Activated T-helper 9 cell treated with anti-CD3 and anti-CD28 coated beads, Interleukin-2, amount 50 U/mL, for 16 hours (primary cell): ENCODE results near the gene SHB.

Experiments
- DNase-seq: peaks from one replicate; pipeline ENCODE4 v3.0.0-alpha.2; 2020; ENCODE audit warnings: low read depth

Gene SHB

DNA sequence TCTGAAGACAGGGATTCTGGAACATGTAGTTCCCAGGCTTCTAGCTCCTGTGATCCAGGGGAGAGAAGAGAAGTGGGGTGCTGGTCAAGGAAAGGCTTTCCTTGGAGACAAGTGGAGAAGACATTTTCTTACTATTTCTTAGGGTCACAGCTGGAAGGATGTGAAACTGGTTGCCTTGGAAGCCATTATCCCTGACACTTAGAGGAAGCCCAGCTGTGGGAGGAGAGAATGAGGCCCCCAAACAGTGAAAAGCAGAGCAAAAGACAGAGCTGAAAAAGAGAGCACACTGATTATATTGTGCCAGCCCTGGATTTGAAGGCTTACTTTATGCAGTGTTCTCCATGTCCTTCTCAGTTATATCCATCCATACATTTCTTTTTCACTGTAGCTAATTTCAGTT is 17.5 kb upstream of the SHB start:
- no peak for DNase-seq

DNA sequence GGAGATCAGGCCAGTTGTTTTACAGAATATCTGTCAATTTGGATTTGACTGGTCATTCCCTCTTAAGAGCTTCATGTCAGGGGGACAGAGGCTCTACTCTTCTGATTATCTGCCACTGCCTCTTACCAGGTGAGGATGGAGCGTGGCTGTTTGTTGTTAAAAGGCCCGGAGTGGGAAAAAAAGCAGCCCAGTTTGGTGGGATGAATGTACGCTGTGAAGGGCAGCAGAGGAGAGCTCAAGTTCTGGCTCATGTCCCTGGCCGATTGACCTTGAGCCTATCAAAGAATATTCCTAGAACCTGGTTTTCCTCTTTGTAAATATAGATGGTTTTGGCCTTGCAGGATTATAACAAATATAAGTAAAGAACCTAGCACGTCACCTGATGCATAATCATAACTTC is 16.3 kb upstream of the SHB start:
- DNase-seq, result no peak

DNA sequence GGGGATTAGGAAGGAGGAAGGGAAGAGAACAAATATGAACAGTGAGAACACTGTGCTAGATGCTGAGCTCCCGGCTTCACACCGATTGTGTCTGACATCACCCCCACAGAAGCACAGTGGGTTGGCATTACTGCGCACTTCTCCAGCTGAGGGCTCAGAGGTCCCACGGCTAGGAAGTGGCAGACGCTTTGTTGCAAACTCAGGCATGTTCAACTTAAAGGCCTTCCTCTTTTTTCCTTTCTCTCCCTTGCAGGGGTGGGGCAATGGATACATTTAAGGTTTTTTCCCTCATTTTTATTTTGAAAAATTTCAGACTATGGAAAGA is 15.5 kb upstream of the SHB start:
- DNase-seq, result no peak

- DNase-seq, result no peak
These were observed 15.0 kb upstream of the SHB start for GRCh38 chr9:38083858-38084555.

- DNase-seq, result no peak
These were observed 13.6 kb upstream of the SHB start for GRCh38 chr9:38082446-38083287.

DNA sequence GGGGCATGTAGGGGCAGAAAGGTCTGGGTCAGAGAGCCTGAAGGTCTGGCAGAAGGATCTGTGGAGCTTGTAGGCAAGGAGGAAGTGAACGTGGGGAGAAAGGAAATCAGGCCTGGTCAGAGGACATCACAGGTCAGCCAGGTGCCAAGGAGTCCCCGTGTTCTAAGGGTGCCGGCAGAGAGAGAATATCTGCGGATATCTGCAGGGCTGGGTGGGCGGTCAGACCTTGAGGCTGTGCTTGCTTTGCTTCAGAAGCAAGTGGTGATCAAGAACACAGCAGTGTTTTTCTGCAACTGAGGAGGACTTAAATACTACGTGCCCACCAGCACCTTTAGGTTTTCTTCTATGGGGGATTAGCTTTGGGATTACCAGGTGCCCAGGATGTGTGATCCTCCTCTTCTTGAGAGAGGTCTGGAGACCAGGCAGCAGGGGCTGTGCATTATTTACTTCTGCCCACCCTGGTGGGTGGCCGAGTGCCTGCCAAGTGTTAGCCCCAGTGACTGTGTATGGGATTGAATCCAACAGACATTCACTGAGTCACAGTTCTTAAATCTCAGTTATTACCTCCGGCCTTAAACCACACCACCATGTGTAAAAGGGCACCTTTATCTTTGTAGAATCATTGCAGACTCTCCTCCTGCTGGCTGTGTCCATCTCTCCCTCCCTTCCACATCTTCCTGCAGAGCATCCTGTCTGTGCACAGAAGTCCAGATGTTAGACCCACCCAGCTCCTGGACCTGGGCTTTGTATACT is 12.5 kb upstream of the SHB start:
- no peak for DNase-seq

- no peak for DNase-seq
These were observed 10.5 kb upstream of the SHB start for GRCh38 chr9:38079461-38080031.

DNA sequence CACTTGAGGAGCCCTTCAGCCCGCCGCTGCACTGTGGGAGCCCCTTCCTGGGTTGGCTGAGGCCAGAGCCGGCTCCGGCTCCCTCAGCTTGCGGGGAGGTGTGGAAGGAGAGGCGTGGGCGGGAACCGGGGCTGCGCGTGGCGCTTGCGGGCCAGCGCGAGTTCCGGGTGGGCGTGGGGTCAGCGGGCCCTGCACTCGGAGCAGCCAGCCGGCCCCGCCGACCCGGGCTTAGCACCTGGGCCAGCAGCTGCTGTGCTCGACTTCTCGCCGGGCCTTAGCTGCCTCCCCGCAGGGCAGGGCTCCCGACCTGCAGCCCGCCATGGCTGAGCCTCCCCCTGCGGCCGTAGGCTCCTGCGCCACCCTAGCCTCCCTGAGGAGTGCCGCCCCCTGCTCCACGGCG is 6.2 kb upstream of the SHB start:
- DNase-seq, result no peak

DNA sequence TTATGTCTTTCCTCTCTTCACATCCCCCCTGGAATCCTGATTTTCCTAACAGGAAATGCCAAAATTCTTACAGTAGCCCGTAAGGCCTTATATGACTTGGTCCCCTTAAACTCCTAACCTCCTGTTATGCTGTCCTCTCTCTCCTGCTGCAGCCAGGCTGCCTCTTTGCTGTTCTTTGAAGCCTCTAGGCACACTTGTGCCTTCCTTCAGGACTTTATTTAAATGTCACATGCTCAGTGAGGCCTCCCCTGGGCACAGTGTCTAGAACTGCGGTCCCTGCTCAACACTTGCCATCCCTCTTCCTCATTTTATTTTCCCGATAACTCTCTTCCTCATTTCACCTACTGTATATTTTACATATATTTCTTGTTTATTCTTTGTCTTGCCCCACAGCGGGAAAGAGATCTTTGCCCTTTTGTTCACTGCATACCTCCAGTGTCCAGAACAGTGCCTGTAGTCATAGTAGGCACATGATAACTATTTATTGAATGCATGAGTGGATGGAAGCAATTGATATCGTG is 5.5 kb upstream of the SHB start:
- no peak for DNase-seq

DNA sequence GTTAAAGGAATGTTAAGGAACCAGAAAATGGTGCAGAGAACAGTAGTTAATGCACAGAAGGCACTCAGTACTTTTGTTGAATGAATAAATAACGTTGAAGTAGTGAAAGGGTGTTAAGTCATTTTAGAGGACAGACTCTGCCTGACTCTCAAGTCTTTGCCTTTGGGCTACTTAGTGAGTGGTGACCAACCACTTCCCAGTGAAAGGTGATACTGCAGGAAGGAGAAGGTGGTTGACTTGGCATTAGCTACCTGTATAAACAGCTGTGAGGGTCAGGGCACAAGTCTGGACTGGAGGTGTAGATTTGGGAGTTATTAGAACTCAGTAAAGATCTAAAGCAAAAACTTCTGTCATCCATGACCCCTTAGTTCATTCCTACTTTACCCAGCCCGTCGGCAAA is 4.9 kb upstream of the SHB start:
- DNase-seq, result no peak

GRCh38 chr9:38071470-38072134 is 2.6 kb upstream of the SHB start:
- no peak for DNase-seq

- no peak for DNase-seq
These were observed 957 bp downstream of the SHB start for GRCh38 chr9:38067859-38068681.

GRCh38 chr9:38066914-38067858 is 1.8 kb downstream of the SHB start:
- no peak for DNase-seq

GRCh38 chr9:38066197-38066913 is 2.7 kb downstream of the SHB start:
- DNase-seq, result no peak

DNA sequence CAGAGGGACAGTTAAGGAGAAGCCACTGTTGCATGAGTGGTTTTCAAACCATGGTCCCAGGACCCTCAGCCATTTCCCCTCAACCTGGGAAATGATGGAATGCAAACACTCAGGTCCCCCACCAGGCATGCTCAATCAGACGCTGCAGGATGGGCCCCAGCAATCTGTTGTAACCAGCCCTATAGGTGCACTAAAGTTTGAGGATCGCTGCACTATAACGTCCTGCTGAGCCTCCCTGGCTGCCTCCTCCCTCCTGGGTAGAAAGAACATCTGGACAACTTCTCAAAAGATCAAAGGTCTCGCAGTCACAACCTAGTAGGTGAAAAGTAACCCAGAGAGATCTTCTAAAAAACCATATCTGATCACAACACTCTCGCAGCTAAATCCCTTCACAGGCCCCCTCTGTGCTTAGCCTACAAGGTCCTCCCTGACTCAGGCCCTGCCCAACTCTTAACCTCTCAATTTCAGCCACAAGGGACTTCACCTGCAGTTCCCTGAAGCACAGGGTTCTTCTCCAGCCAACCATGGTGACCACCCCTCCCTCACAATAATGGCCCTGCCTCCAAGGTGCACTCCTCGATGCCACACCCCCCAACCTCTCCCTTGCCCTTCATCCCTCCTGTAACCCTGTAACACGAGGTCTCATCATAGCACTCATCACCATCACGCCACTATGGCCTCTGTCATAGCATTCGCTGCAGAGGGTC is 3.5 kb downstream of the SHB start:
- DNase-seq, result no peak

DNA sequence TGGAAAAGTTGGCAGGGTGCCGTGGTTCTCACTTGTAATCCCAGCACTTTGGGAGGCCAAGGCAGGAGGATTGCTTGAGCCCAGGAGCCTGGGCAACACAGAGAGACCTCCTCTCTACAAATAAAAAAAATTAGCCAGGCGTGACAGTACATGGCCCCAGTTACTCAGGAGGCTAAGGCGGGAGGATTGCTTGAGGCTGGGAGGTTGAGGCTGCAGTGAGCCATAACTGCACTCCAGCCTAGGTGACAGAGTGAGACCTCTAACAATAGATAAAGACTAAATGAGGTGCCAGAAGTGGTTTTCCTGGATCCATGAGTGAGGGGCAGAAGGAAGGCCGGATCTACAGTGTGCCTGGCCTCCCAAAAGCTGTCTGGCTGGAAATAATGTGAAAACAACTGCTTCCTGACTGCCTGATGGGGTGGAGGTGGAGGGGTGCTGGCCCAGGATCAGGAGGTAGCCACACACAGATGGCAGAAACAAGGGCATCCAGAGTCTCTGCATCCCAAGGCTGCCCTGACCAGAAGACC is 4.1 kb downstream of the SHB start:
- no peak for DNase-seq

DNA sequence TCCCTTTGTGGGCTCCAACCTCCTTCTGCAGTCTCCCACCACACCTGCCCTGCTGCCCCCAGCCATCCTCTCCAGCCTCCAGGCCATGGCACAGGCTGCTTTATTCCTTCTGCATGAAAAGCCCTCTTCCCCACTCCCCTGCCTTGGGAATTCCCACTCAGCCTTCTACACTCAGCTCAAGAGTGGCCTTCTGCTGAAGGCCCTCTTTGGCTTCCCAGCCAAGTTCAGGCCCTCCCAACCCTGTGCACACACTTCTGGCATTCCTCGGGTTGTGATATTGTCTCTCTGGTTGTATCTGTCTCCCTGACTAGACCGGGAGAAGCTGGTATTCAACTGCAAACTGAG is 5.7 kb downstream of the SHB start:
- DNase-seq, result no peak
